ENCODE results near the gene SPDYE2.
"Not testable (repeated sequence)": the region's sequence is repeated elsewhere in the genome, so short reads cannot be mapped to it uniquely, and the experiment has no call there.

SPDYE2 gene

GRCh38 chr7:102611675-102612325 lies 60.8 kb downstream of the SPDYE2 start:
- not testable (repeated sequence) for H3K36me3 Mint-ChIP-seq, H3K27me3 Mint-ChIP-seq, H3K9me3 Mint-ChIP-seq, H3K4me3 Mint-ChIP-seq, H3K27ac Mint-ChIP-seq, H3K4me1 Mint-ChIP-seq

Data from activated naive CD4-positive, alpha-beta T cell treated with anti-CD3 and anti-CD28 coated beads, Interleukin-2, amount 50 U/mL, for 24 hours (primary cell).